Measurements from ENCODE around the gene PRXL2C.
"Not testable (repeated sequence)": the region's sequence is repeated elsewhere in the genome, so short reads cannot be mapped to it uniquely, and the experiment has no call there.

DNA sequence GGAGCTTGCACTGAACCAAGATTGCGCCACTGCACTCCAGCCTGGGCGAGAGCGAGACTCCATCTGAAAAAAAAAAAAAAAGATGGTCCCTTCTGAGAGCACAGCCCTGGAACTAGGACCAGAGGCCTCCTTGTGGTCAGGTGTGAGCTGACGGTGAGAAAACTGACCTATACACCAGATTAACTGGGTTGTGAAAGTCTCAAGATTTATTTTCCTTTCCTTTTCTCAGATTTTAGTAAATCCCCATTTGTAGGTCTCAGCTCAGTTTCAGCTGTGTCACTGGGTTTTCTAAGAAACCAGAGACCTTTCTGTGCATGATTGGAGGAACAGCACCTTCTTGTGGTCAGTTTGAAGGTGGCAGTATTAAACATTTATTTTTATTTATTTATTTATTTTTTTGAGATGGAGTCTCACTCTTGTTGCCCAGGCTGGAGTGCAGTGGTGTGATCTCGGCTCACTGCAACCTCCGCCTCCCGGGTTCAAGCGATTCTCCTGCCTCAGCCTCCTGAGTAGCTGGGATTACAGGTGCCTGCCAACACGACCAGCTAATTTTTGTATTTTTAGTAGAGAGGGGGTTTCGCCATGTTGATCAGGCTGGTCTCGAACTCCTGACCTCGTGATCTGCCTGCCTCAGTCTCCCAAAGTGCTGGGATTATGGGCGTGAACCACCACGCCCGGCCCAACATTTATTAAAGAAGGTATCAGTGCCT, 11.7 kb upstream of the PRXL2C start:
- TF ChIP-seq, protein P1, sequence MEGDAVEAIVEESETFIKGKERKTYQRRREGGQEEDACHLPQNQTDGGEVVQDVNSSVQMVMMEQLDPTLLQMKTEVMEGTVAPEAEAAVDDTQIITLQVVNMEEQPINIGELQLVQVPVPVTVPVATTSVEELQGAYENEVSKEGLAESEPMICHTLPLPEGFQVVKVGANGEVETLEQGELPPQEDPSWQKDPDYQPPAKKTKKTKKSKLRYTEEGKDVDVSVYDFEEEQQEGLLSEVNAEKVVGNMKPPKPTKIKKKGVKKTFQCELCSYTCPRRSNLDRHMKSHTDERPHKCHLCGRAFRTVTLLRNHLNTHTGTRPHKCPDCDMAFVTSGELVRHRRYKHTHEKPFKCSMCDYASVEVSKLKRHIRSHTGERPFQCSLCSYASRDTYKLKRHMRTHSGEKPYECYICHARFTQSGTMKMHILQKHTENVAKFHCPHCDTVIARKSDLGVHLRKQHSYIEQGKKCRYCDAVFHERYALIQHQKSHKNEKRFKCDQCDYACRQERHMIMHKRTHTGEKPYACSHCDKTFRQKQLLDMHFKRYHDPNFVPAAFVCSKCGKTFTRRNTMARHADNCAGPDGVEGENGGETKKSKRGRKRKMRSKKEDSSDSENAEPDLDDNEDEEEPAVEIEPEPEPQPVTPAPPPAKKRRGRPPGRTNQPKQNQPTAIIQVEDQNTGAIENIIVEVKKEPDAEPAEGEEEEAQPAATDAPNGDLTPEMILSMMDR (IDR thresholded peaks at IDR 0.05), result peak; percentile 57 to 82 (median 66)
- not testable (repeated sequence) for TF ChIP-seq POLR2AphosphoS5, POLR2A (IDR thresholded peaks at IDR 0.05)

All from prostate gland (tissue), 2 donors.